Osteocyte (in vitro differentiated cells): ENCODE measurements around the gene ADGRL2. TPM values are rescaled to one million over a fixed set of nuclear protein-coding genes. Genes with fewer than 3 reads are reported as not detected.

ENCODE experiments used
- DNase-seq: peaks from one replicate; pipeline ENCODE4 v3.0.0; 2021; ENCODE audit warnings: mixed read lengths; ENCODE audit not compliant: unreplicated experiment; ENCODE audit errors: extremely low spot score
- H3K27ac Mint-ChIP-seq: one replicate; pipeline ENCODE4 v1.8.0; 2021; ENCODE audit warnings: mild to moderate bottlenecking, mixed read lengths; ENCODE audit not compliant: unreplicated experiment
- H3K27me3 Mint-ChIP-seq: one replicate; pipeline ENCODE4 v1.8.0; 2021; ENCODE audit warnings: mixed read lengths; ENCODE audit not compliant: unreplicated experiment
- H3K36me3 Mint-ChIP-seq: one replicate; pipeline ENCODE4 v1.8.0; 2021; ENCODE audit warnings: mixed read lengths; ENCODE audit not compliant: unreplicated experiment
- H3K4me1 Mint-ChIP-seq: one replicate; pipeline ENCODE4 v1.8.0; 2021; ENCODE audit warnings: mixed read lengths; ENCODE audit not compliant: unreplicated experiment
- H3K4me3 Mint-ChIP-seq: one replicate; pipeline ENCODE4 v1.8.0; 2021; ENCODE audit warnings: mild to moderate bottlenecking, moderate library complexity, mixed read lengths; ENCODE audit not compliant: unreplicated experiment
- H3K9me3 Mint-ChIP-seq: one replicate; pipeline ENCODE4 v1.8.0; 2021; ENCODE audit warnings: mixed read lengths; ENCODE audit not compliant: unreplicated experiment
- CTCF ChIP-seq: fragments of 200-600 bp; sonication (generic); IDR thresholded peaks from 2 replicates; pipeline ENCODE4 v1.5.0; 2021; ENCODE audit warnings: antibody characterized with exemption, mild to moderate bottlenecking, moderate library complexity
- total RNA-seq: library from RNA; stranded (reverse); gene quantifications from 2 replicates; pipeline ENCODE4 v1.2.1, GENCODE V29; 2021

The ADGRL2 gene
- total RNA-seq, 1 donor from 2014 or later: 76.3 TPM

- Mint-ChIP-seq H3K36me3 (no peaks in the 10 kb centered on the region), H3K4me3 (no peak overlapping the region), H3K4me1 (peaks cover 2% of the 10 kb centered on the region), H3K27me3 (no peaks in the 10 kb centered on the region), H3K27ac (no peak overlapping the region), H3K9me3 (no peaks in the 10 kb centered on the region)
- DNase-seq: no peak
- TF ChIP-seq CTCF: no peak
Measured at GRCh38 chr1:81758181-81758580, 42.6 kb upstream of the ADGRL2 start.

- Mint-ChIP-seq H3K4me3 (no peak overlapping the region), H3K27ac (no peak overlapping the region), H3K9me3 (no peaks in the 10 kb centered on the region), H3K27me3 (no peaks in the 10 kb centered on the region), H3K36me3 (no peaks in the 10 kb centered on the region), H3K4me1 (peaks cover 2% of the 10 kb centered on the region)
- no peak for DNase-seq
- TF ChIP-seq CTCF: peak; percentile 65
Measured at GRCh38 chr1:81760477-81761097, 40.1 kb upstream of the ADGRL2 start.

GRCh38 chr1:81775510-81775909 is 25.2 kb upstream of the ADGRL2 start:
- H3K4me1 Mint-ChIP-seq: no peaks in the 10 kb centered on the region
- no peaks in the 10 kb centered on the region for H3K27me3 Mint-ChIP-seq
- no peaks in the 10 kb centered on the region for H3K9me3 Mint-ChIP-seq
- no peaks in the 10 kb centered on the region for H3K36me3 Mint-ChIP-seq
- no peak for TF ChIP-seq CTCF
- no peak for DNase-seq
- H3K4me3 Mint-ChIP-seq: no peak overlapping the region
- H3K27ac Mint-ChIP-seq: no peak overlapping the region

- DNase-seq: no peak
- Mint-ChIP-seq H3K27ac (no peak overlapping the region), H3K27me3 (no peaks in the 10 kb centered on the region), H3K9me3 (no peaks in the 10 kb centered on the region), H3K36me3 (no peaks in the 10 kb centered on the region), H3K4me3 (no peak overlapping the region), H3K4me1 (no peaks in the 10 kb centered on the region)
- TF ChIP-seq CTCF: no peak
Measured at GRCh38 chr1:81780705-81781454, 19.9 kb upstream of the ADGRL2 start.

GRCh38 chr1:81781749-81782148 is 19.0 kb upstream of the ADGRL2 start:
- DNase-seq: no peak
- no peaks in the 10 kb centered on the region for H3K36me3 Mint-ChIP-seq
- no peaks in the 10 kb centered on the region for H3K27me3 Mint-ChIP-seq
- H3K4me3 Mint-ChIP-seq: no peak overlapping the region
- H3K27ac Mint-ChIP-seq: no peak overlapping the region
- H3K4me1 Mint-ChIP-seq: no peaks in the 10 kb centered on the region
- TF ChIP-seq CTCF: no peak
- no peaks in the 10 kb centered on the region for H3K9me3 Mint-ChIP-seq
